Smooth muscle cell (in vitro differentiated cells): ENCODE results near the gene CLDN1. TPM values are rescaled to one million over a fixed set of nuclear protein-coding genes. Genes with fewer than 3 reads are reported as not detected.
A peak's percentile ranks its signal among the peaks of the same experiment; 100 is the strongest.

Source experiments
- DNase-seq: peaks from one replicate; lab custom pipeline; 2025; ENCODE audit not compliant: unreplicated experiment; lab: John Stamatoyannopoulos, UW
- H2AFZ ChIP-seq: fragments of 200-600 bp; sonication (generic); 2 replicates; pipeline ENCODE4 v1.6.0; 2016; ENCODE audit warnings: antibody characterized with exemption, low read depth, mild to moderate bottlenecking
- H3F3A ChIP-seq: fragments of 200-600 bp; sonication (generic); 2 replicates; pipeline ENCODE4 v1.6.0; 2017; ENCODE audit warnings: antibody characterized with exemption, low read depth
- H3K27ac ChIP-seq: fragments of 200-600 bp; sonication (generic); 2 replicates; pipeline ENCODE4 v1.5.1; 2016; ENCODE audit warnings: low read depth, mild to moderate bottlenecking
- H3K27me3 ChIP-seq: fragments of 200-600 bp; sonication (generic); 2 replicates; pipeline ENCODE4 v1.6.1; 2016; ENCODE audit warnings: low read depth, mild to moderate bottlenecking
- H3K36me3 ChIP-seq: fragments of 200-600 bp; sonication (generic); 2 replicates; pipeline ENCODE4 v1.5.1; 2016; ENCODE audit warnings: low read depth
- H3K4me1 ChIP-seq: fragments of 200-600 bp; sonication (generic); 2 replicates; pipeline ENCODE4 v1.5.1; 2016; ENCODE audit warnings: low read depth
- H3K4me2 ChIP-seq: fragments of 200-600 bp; sonication (generic); 2 replicates; pipeline ENCODE4 v1.6.0; 2016; ENCODE audit warnings: mild to moderate bottlenecking
- H3K4me3 ChIP-seq: fragments of 200-600 bp; sonication (generic); 2 replicates; pipeline ENCODE4 v1.5.1; 2016; ENCODE audit warnings: mild to moderate bottlenecking
- H3K79me2 ChIP-seq: fragments of 200-600 bp; sonication (generic); 2 replicates; pipeline ENCODE4 v1.6.0; 2016; ENCODE audit warnings: low read depth, mild to moderate bottlenecking
- H3K9ac ChIP-seq: fragments of 200-600 bp; sonication (generic); 2 replicates; pipeline ENCODE4 v1.6.0; 2016; ENCODE audit warnings: low read depth
- H3K9me3 ChIP-seq: fragments of 200-600 bp; sonication (generic); replicated peaks from 2 replicates; pipeline ENCODE4 v1.5.1; 2016; ENCODE audit warnings: low read depth
- H4K20me1 ChIP-seq: fragments of 200-600 bp; sonication (generic); 2 replicates; pipeline ENCODE4 v1.6.0; 2016; ENCODE audit warnings: low read depth
- CTCF ChIP-seq: fragments of 200-600 bp; sonication (generic); IDR thresholded peaks from 2 replicates; pipeline ENCODE4 v1.5.1; 2017; ENCODE audit warnings: borderline replicate concordance, mild to moderate bottlenecking, antibody characterized with exemption; ENCODE audit not compliant: insufficient read depth, poor library complexity, severe bottlenecking
- WGBS: methylation state at CpG from one replicate; pipeline ENCODE4 v1.1.7; 2016; ENCODE audit warnings: low lambda C conversion rate; 5-methylcytosine and 5-hydroxymethylcytosine counted together
- polyA plus RNA-seq: library from polyadenylated mRNA; unstranded; fragments of >200 nt; fragmentation: Nextera tagmentation; extraction: Ambion mirVana; gene quantifications from 2 replicates; pipeline ENCODE4 v1.2.1, GENCODE V29; 2016
- total RNA-seq: library from RNA; depleted of rRNA; stranded (reverse); fragments of >200 nt; gene quantifications from 2 replicates; pipeline ENCODE4 v1.2.3, GENCODE V29; 2014

The CLDN1 gene
- total and polyA plus RNA-seq, 2 experiments from 2014 or later, result 3.8 to 30.5 TPM

- H3K4me3 ChIP-seq, result no peak overlapping the region
- DNase-seq, result no peak
- TF ChIP-seq CTCF, result no peak
Observed at GRCh38 chr3:190330936-190331734, 8.9 kb upstream of the CLDN1 start.

GRCh38 chr3:190326930-190327329 is 4.7 kb upstream of the CLDN1 start:
- H3K9me3 ChIP-seq, result no peaks in the 10 kb centered on the region
- H2AFZ ChIP-seq, result no peak overlapping the region
- H3K27me3 ChIP-seq, result no peaks in the 10 kb centered on the region
- H3K27ac ChIP-seq, result no peak overlapping the region
- H4K20me1 ChIP-seq, result no peaks in the 10 kb centered on the region
- H3K36me3 ChIP-seq, result no peaks in the 10 kb centered on the region
- no peak overlapping the region for H3K9ac ChIP-seq
- DNase-seq, result no peak
- no peaks in the 10 kb centered on the region for H3K79me2 ChIP-seq
- H3K4me1 ChIP-seq, result peaks cover 4% of the 10 kb centered on the region
- WGBS, result 93% methylated on average over 4 of the region's 4 CpGs
- H3F3A ChIP-seq, result no peaks in the 10 kb centered on the region
- no peak for TF ChIP-seq CTCF
- H3K4me3 ChIP-seq, result no peak overlapping the region
- H3K4me2 ChIP-seq, result no peak overlapping the region

More at GRCh38 chr3:190330936-190331734, 8.9 kb upstream of the CLDN1 start:
- no peak overlapping the region for H2AFZ ChIP-seq
- no peaks in the 10 kb centered on the region for H4K20me1 ChIP-seq
- H3K27me3 ChIP-seq, result no peaks in the 10 kb centered on the region
- H3F3A ChIP-seq, result no peaks in the 10 kb centered on the region
- no peaks in the 10 kb centered on the region for H3K79me2 ChIP-seq
- no peak overlapping the region for H3K27ac ChIP-seq
- H3K9me3 ChIP-seq, result no peaks in the 10 kb centered on the region
- no peaks in the 10 kb centered on the region for H3K4me1 ChIP-seq
- no peaks in the 10 kb centered on the region for H3K36me3 ChIP-seq
- no peak overlapping the region for H3K4me2 ChIP-seq
- 97% methylated on average over 3 of the region's 3 CpGs for WGBS
- no peak overlapping the region for H3K9ac ChIP-seq

GRCh38 chr3:190326361-190326760 is 4.1 kb upstream of the CLDN1 start:
- Histone ChIP-seq H3K79me2 (no peaks in the 10 kb centered on the region), H3K4me1 (peaks cover 4% of the 10 kb centered on the region), H3K4me3 (no peak overlapping the region), H3K9me3 (no peaks in the 10 kb centered on the region), H2AFZ (peak overlapping the region; percentile 9), H3K27me3 (peaks cover 5% of the 10 kb centered on the region), H3K4me2 (peak overlapping the region; percentile 1), H4K20me1 (no peaks in the 10 kb centered on the region), H3K27ac (no peak overlapping the region), H3F3A (no peaks in the 10 kb centered on the region), H3K36me3 (no peaks in the 10 kb centered on the region), H3K9ac (no peak overlapping the region)
- no peak for TF ChIP-seq CTCF
- 71% methylated on average over 4 of the region's 4 CpGs for WGBS
- no peak for DNase-seq

- 78% methylated on average over 1 of the region's 1 CpG for WGBS
- peaks cover 4% of the 10 kb centered on the region for H3K4me1 ChIP-seq
- H3K27ac ChIP-seq, result peak overlapping the region; percentile 25
- no peak for TF ChIP-seq CTCF
- H2AFZ ChIP-seq, result peak overlapping the region; percentile 9
- H3K9me3 ChIP-seq, result no peaks in the 10 kb centered on the region
- no peak for DNase-seq
- peaks cover 10% of the 10 kb centered on the region for H3K27me3 ChIP-seq
- no peaks in the 10 kb centered on the region for H4K20me1 ChIP-seq
- no peaks in the 10 kb centered on the region for H3K36me3 ChIP-seq
- H3K9ac ChIP-seq, result no peak overlapping the region
- peak overlapping the region; percentile 1 for H3K4me2 ChIP-seq
- no peaks in the 10 kb centered on the region for H3F3A ChIP-seq
- no peaks in the 10 kb centered on the region for H3K79me2 ChIP-seq
- H3K4me3 ChIP-seq, result no peak overlapping the region
Observed at GRCh38 chr3:190325923-190326322, 3.7 kb upstream of the CLDN1 start.
